H54 (cell line): ENCODE measurements around the gene RFLNA.
A peak's percentile ranks its signal among the peaks of the same experiment; 100 is the strongest.
"Not testable (repeated sequence)": the region's sequence is repeated elsewhere in the genome, so short reads cannot be mapped to it uniquely, and the experiment has no call there.

Source experiments
- DNase-seq: peaks from one replicate; pipeline ENCODE4 v3.0.0; 2011; ENCODE audit warnings: low spot score, mixed read lengths; ENCODE audit not compliant: insufficient read length
- FAIRE-seq: peaks from 3 replicates; lab custom pipeline; 2011; peaks lifted over from hg19 to GRCh38; lab: Jason Lieb, UNC
- POLR2A ChIP-seq: IDR thresholded peaks from 2 replicates; pipeline ENCODE4 v1.6.1; 2011; ENCODE audit warnings: low read depth, mild to moderate bottlenecking, low read length

RFLNA gene

DNA sequence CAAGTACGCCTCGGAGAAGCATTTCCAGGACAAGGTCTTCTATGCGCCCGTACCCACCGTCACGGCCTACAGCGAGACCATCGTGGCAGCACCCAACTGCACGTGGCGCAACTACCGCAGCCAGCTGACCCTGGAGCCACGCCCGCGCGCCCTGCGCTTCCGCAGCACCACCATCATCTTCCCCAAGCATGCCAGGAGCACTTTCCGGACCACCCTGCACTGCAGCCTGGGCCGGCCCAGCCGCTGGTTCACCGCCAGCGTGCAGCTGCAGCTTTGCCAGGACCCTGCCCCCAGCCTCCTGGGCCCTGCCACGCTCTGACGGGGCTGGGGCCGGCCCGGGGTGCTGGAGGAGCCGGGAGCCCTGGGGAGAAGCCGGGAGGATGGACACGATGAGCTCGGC lies 19.3 kb downstream of the RFLNA start:
- TF ChIP-seq POLR2A = no peak
- DNase-seq (no peak), FAIRE-seq (no peak)

DNA sequence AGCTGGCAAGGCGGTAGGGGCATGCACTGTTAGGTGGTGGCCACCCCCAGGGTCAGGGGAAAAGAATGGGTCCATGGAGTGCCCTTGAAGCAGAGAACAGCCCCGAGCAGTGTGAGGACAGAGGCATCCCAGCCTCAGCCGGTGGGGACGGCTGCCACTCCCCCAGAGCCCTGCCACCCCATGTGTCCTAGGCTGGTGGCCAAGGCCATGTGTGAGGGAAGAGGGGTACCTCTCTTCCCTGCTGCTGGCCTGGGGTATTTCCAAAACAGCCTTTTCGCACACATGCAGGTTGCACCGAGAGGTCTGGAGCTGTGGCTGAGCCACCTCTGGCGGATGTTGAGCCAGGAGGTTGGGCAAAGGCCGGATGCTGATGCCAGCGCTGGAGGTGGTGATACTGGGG lies 19.9 kb downstream of the RFLNA start:
- DNase-seq = no peak
- no peak for TF ChIP-seq POLR2A
- FAIRE-seq = no peak

- TF ChIP-seq POLR2A = no peak
- FAIRE-seq (no peak), DNase-seq (no peak)
Observed at GRCh38 chr12:124315372-124316044, 20.6 kb downstream of the RFLNA start.

- no peak for TF ChIP-seq POLR2A
- DNase-seq = no peak
- no peak for FAIRE-seq
Observed at GRCh38 chr12:124316257-124316900, 21.5 kb downstream of the RFLNA start.

DNA sequence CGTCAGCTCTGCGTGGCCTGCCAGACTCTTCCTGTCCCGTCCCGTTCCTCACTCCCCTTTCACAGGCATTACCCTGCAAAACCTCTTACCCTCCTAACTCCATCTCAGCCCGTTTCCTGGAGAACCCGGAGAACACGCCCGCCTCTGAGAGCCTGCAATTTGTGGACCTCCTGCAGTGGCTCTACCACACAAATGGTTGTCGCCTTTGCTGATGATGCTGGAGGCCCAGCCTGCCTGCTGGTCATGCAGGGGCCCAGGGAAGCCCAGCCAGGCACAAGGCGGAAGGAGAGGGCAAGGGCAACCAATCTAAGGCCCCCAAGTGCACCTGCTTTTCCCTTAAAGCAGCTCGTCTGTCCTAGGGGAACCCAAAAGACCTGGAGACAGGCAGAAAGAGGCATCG lies 22.5 kb downstream of the RFLNA start:
- DNase-seq (no peak), FAIRE-seq (no peak)
- no peak for TF ChIP-seq POLR2A

- DNase-seq (no peak), FAIRE-seq (no peak)
- TF ChIP-seq POLR2A = no peak
Observed at GRCh38 chr12:124318278-124319020, 23.6 kb downstream of the RFLNA start.

- no peak for TF ChIP-seq POLR2A
- FAIRE-seq (no peak), DNase-seq (no peak)
Observed at GRCh38 chr12:124319368-124320050, 24.6 kb downstream of the RFLNA start.

GRCh38 chr12:124321040-124321481 lies 26.2 kb downstream of the RFLNA start:
- peak; percentile 80 for DNase-seq
- FAIRE-seq = no peak
- no peak for TF ChIP-seq POLR2A

DNA sequence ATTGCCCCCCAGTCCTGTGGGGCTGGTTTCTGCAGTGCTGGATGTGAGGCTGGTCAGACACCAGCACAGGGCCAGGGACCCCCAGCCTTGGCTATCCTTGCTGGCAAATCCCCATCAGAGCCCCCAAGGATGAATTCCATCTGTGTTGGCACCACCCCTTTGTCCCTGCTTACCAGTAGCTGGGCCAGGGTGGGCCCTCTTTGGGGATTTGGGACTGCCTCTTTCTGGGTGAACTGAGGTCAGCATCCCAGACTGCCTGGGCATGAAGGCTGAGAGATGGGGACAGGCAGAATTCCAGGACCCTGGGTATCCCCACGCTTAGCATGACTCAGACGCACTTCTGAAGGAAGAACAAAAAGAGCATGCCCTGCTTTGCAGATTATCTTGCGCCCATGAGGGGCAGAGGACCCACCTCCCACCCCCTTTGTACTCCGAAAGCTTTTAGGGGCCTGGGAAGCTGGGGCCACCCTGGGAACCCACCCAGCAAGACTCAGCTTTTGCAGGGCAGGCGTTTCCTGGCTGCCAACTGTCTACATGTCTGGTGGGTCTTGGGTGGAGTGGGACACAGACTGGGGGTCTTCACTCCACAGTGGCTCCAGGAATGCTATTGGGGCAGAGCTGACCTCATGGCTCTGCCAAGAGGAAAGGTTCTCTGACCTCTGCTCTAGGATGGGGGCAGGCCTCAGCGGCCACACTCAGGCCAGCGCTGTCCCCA lies 26.8 kb downstream of the RFLNA start:
- FAIRE-seq (no peak), DNase-seq (no peak)
- no peak for TF ChIP-seq POLR2A

DNA sequence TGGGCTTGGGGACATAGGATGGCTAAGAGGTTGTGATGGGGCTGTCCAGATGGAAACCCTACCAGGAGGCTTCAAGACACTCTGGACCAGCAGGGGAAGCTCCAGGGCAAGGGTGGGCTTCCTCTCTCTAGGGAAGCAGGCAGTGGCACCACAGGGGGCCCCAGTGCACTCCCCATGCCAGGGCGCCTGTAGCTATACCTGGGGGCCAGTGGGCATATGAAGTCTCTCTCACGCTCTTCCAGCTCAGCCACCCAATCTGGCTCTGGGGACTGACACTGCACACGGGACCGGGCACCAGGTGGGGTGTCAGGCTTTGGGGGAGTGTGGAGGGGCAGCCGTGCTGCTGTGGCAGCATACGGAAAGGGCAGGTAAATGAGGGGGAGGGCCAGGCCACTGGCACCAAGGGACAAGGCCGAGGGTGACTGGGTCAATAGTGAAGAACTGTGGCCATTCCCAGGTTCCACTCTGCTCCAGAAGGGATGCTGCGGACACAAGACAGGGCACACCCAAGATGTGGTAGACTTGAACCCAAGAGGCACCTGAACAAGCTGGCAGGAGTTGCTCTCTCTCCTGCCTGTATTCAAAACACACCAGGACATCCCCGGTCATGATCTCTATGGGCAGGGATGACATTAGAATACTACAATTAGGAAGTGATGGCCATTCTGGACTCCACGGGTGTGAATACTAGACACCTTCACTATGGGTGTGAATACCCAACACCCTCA lies 27.5 kb downstream of the RFLNA start:
- FAIRE-seq (no peak), DNase-seq (no peak)
- no peak for TF ChIP-seq POLR2A

DNA sequence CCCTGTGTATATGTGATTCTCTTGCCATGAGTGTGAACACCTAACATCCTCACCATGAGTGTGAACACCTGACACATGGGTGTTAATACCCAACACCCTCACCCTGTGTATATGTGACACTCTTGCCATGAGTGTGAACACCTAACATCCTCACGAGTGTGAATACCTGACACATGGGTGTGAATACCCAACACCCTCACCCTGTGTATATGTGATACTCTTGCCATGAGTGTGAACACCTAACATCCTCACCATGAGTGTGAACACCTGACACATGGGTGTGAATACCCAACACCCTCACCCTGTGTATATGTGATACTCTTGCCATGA lies 28.1 kb downstream of the RFLNA start:
- DNase-seq, FAIRE-seq: not testable (repeated sequence)

GRCh38 chr12:124323771-124324530 lies 29.1 kb downstream of the RFLNA start:
- DNase-seq (no peak), FAIRE-seq (no peak)
- no peak for TF ChIP-seq POLR2A
